H1 (cell line): ENCODE measurements around the gene OR52K2. TPM values are rescaled to one million over a fixed set of nuclear protein-coding genes. Genes with fewer than 3 reads are reported as not detected.

Source experiments
- CTCF ChIA-PET: fragments of 300-600 bp; sonication (Branson Sonifier 250); formaldehyde crosslinking; loops from one replicate; lab custom pipeline; 2021; ENCODE audit not compliant: partially characterized antibody; lab: Charles Lee
- POLR2A ChIA-PET: fragments of 300-600 bp; sonication (Branson Sonifier 250); formaldehyde crosslinking; loops from one replicate; lab custom pipeline; 2021; ENCODE audit warnings: inconsistent platforms; ENCODE audit not compliant: partially characterized antibody; lab: Charles Lee
- DNase-seq, 2 experiments: peaks; one replicate each; pipeline versions ENCODE4 v3.0.0 to v3.0.0-alpha.2; 2010 to 2022; ENCODE audit warnings: low spot score in 2 of 2, low read depth in 1 of 2, mixed read lengths in 1 of 2
- FAIRE-seq: peaks from 2 replicates; lab custom pipeline; 2011; peaks lifted over from hg19 to GRCh38; lab: Jason Lieb, UNC
- H2AFZ ChIP-seq: 2 replicates; pipeline ENCODE4 v1.8.1; 2012; ENCODE audit warnings: low read length, inconsistent platforms
- H2AK5ac ChIP-seq: 2 replicates; pipeline ENCODE4 v1.6.1; 2013; ENCODE audit warnings: low read depth, low read length
- H2BK120ac ChIP-seq: replicated peaks from 2 replicates; pipeline ENCODE3; 2013; ENCODE audit warnings: low read depth, low read length, inconsistent platforms
- H2BK12ac ChIP-seq: 2 replicates; pipeline ENCODE4 v1.6.1; 2013; ENCODE audit warnings: low read depth, low read length
- H2BK15ac ChIP-seq: 2 replicates; pipeline ENCODE4 v1.6.1; 2013; ENCODE audit warnings: low read length
- H2BK20ac ChIP-seq: 2 replicates; pipeline ENCODE4 v1.6.1; 2013; ENCODE audit warnings: low read length
- H2BK5ac ChIP-seq: 2 replicates; pipeline ENCODE4 v1.6.1; 2013; ENCODE audit warnings: low read depth, low read length
- H3K14ac ChIP-seq: 2 replicates; pipeline ENCODE4 v1.6.1; 2013; ENCODE audit warnings: inconsistent platforms; ENCODE audit not compliant: insufficient read length
- H3K18ac ChIP-seq: 2 replicates; pipeline ENCODE4 v1.6.1; 2013; ENCODE audit warnings: low read length; ENCODE audit errors: extremely low read depth
- H3K23ac ChIP-seq: 2 replicates; pipeline ENCODE4 v1.6.1; 2013; ENCODE audit warnings: inconsistent platforms; ENCODE audit not compliant: insufficient read length
- H3K23me2 ChIP-seq: 2 replicates; pipeline ENCODE4 v1.6.1; 2013; ENCODE audit warnings: low read depth, low read length
- H3K27ac ChIP-seq: 2 replicates; pipeline ENCODE4 v1.6.1; 2011; ENCODE audit warnings: low read depth, low read length, inconsistent platforms
- H3K27me3 ChIP-seq, 4 experiments: replicated peaks in 1 of 4; 1 replicate in 1 of 4; 2 replicates in 3 of 4; pipeline versions ENCODE4 v1.6.1 to v1.8.1; 2011 to 2013; ENCODE audit warnings: low read length in 3 of 4, mild to moderate bottlenecking in 3 of 4, inconsistent platforms in 2 of 4, mixed read lengths in 2 of 4, moderate library complexity in 1 of 4; ENCODE audit not compliant: control insufficient read depth in 3 of 4, insufficient read depth in 3 of 4; ENCODE audit errors: extremely low read depth in 1 of 4
- H3K36me3 ChIP-seq, 4 experiments: 2 replicates each; pipeline versions ENCODE4 v1.6.1 to v1.8.1; 2011 to 2013; ENCODE audit warnings: mild to moderate bottlenecking in 4 of 4, low read length in 3 of 4, moderate library complexity in 2 of 4, control low read depth in 1 of 4, inconsistent platforms in 1 of 4; ENCODE audit not compliant: insufficient read depth in 4 of 4, control insufficient read depth in 2 of 4
- H3K4ac ChIP-seq: replicated peaks from 2 replicates; pipeline ENCODE3; 2013; ENCODE audit warnings: low read length, low read depth, mixed read lengths, inconsistent platforms; ENCODE audit not compliant: insufficient read length
- H3K4me1 ChIP-seq, 4 experiments: replicated peaks in 1 of 4; 1 replicate in 1 of 4; 2 replicates in 3 of 4; pipeline versions ENCODE4 v1.6.1 to v1.8.1; 2011 to 2013; ENCODE audit warnings: low read length in 3 of 4, inconsistent platforms in 2 of 4, mixed read lengths in 1 of 4; ENCODE audit not compliant: insufficient read depth in 4 of 4, control insufficient read depth in 3 of 4
- H3K4me2 ChIP-seq, 2 experiments: 2 replicates each; pipeline versions ENCODE4 v1.6.1 to v1.8.1; 2011 to 2013; ENCODE audit warnings: low read depth in 2 of 2, low read length in 2 of 2, control low read depth in 1 of 2, inconsistent platforms in 1 of 2, mild to moderate bottlenecking in 1 of 2; ENCODE audit not compliant: insufficient read depth in 1 of 2
- H3K4me3 ChIP-seq, 4 experiments: fragments of 200-600, 300-600 bp in 1 of 4; sonication (generic), shearing (Covaris generic), sonication (Bioruptor Twin) in 1 of 4; 2 replicates each; pipeline versions ENCODE4 v1.5.1 to v1.8.1; 2011 to 2016; ENCODE audit warnings: low read length in 4 of 4, low read depth in 3 of 4, control low read depth in 2 of 4, inconsistent platforms in 2 of 4, mild to moderate bottlenecking in 2 of 4, mixed read lengths in 1 of 4, moderate library complexity in 1 of 4; ENCODE audit not compliant: insufficient read depth in 2 of 4; ENCODE audit errors: extremely low read depth in 1 of 4
- H3K56ac ChIP-seq: replicated peaks from 2 replicates; pipeline ENCODE3; 2013; ENCODE audit warnings: low read depth, mild to moderate bottlenecking, mixed read lengths, low read length, inconsistent platforms; ENCODE audit not compliant: insufficient read length
- H3K79me1 ChIP-seq: 2 replicates; pipeline ENCODE4 v1.6.1; 2013; ENCODE audit warnings: low read depth, low read length, control low read depth
- H3K79me2 ChIP-seq, 2 experiments: 2 replicates each; pipeline versions ENCODE4 v1.6.1 to v1.8.1; 2012 to 2013; ENCODE audit warnings: low read length in 2 of 2, mild to moderate bottlenecking in 2 of 2, inconsistent platforms in 1 of 2; ENCODE audit not compliant: insufficient read depth in 2 of 2, control insufficient read depth in 1 of 2
- H3K9ac ChIP-seq, 4 experiments: replicated peaks in 1 of 4; 1 replicate in 1 of 4; 2 replicates in 3 of 4; pipeline versions ENCODE4 v1.6.1 to v1.8.1; 2011 to 2013; ENCODE audit warnings: low read depth in 3 of 4, low read length in 3 of 4, control low read depth in 2 of 4, mild to moderate bottlenecking in 2 of 4, moderate library complexity in 2 of 4, inconsistent platforms in 1 of 4; ENCODE audit errors: extremely low read depth in 1 of 4
- H3K9me3 ChIP-seq, 2 experiments: 2 replicates each; pipeline versions ENCODE4 v1.6.1 to v1.8.1; 2012 to 2013; ENCODE audit warnings: mild to moderate bottlenecking in 2 of 2, moderate library complexity in 2 of 2, control low read depth in 1 of 2, inconsistent platforms in 1 of 2, low read depth in 1 of 2, low read length in 1 of 2, mixed read lengths in 1 of 2; ENCODE audit not compliant: insufficient read depth in 2 of 2
- H4K20me1 ChIP-seq, 2 experiments: replicated peaks in 1 of 2; 2 replicates each; pipeline versions ENCODE3 to v1.8.1; 2011 to 2013; ENCODE audit warnings: inconsistent platforms in 2 of 2, low read length in 2 of 2, mild to moderate bottlenecking in 1 of 2; ENCODE audit not compliant: insufficient read depth in 2 of 2, control insufficient read depth in 1 of 2
- H4K5ac ChIP-seq: 2 replicates; pipeline ENCODE4 v1.6.1; 2013; ENCODE audit warnings: low read length, low read depth, mixed read lengths, inconsistent platforms; ENCODE audit not compliant: insufficient read length
- H4K8ac ChIP-seq: 2 replicates; pipeline ENCODE4 v1.8.0; 2013; ENCODE audit warnings: mild to moderate bottlenecking, moderate library complexity, low read length, inconsistent platforms; ENCODE audit not compliant: insufficient read depth; ENCODE audit errors: extremely low read depth
- H4K91ac ChIP-seq: replicated peaks from 2 replicates; pipeline ENCODE3; 2013; ENCODE audit warnings: low read length, mixed read lengths, inconsistent platforms; ENCODE audit not compliant: insufficient read length
- BRCA1 ChIP-seq: IDR thresholded peaks from 2 replicates; pipeline ENCODE4 v1.6.1; 2012; ENCODE audit warnings: low read depth, low read length, improper control_type of control experiment
- CBX8 ChIP-seq: fragments of 300-800, 300-1000 bp; sonication (generic); IDR thresholded peaks from 2 replicates; pipeline ENCODE4 v1.7.1; 2016; ENCODE audit warnings: low read depth, low read length, borderline replicate concordance
- GTF2F1 ChIP-seq: IDR thresholded peaks from 2 replicates; pipeline ENCODE4 v1.6.1; 2012; ENCODE audit warnings: low read depth, low read length, improper control_type of control experiment, borderline replicate concordance
- JUN ChIP-seq: IDR thresholded peaks from 2 replicates; pipeline ENCODE4 v1.6.1; 2011; ENCODE audit warnings: low read depth, mild to moderate bottlenecking, improper control_type of control experiment, low read length
- KDM4A ChIP-seq: IDR thresholded peaks from one replicate; pipeline ENCODE4 v1.7.1; 2012; ENCODE audit warnings: low read depth, mild to moderate bottlenecking, moderate library complexity, low read length, inconsistent platforms; ENCODE audit not compliant: severe bottlenecking
- POLR2A ChIP-seq, 2 experiments: IDR thresholded peaks; 1 replicate in 1 of 2; 2 replicates in 1 of 2; pipeline ENCODE4 v1.6.1; 2011; ENCODE audit warnings: low read depth in 2 of 2, low read length in 2 of 2, mild to moderate bottlenecking in 2 of 2; ENCODE audit errors: control extremely low read depth in 1 of 2
- SP4 ChIP-seq: IDR thresholded peaks from 2 replicates; pipeline ENCODE4 v1.6.1; 2012; ENCODE audit warnings: low read length, inconsistent platforms
- TBP ChIP-seq: IDR thresholded peaks from 2 replicates; pipeline ENCODE4 v1.6.1; 2011; ENCODE audit warnings: low read depth, low read length, improper control_type of control experiment
- TCF12 ChIP-seq: IDR thresholded peaks from 2 replicates; pipeline ENCODE4 v1.6.1; 2011; ENCODE audit warnings: low read depth, mild to moderate bottlenecking, low read length
- YY1 ChIP-seq: IDR thresholded peaks from 2 replicates; pipeline ENCODE4 v1.6.1; 2011; ENCODE audit warnings: low read depth, mild to moderate bottlenecking, low read length
- ZNF274 ChIP-seq: IDR thresholded peaks from 2 replicates; pipeline ENCODE4 v1.7.0; 2012; ENCODE audit warnings: low read length, borderline replicate concordance; ENCODE audit errors: extremely low read depth
- WGBS, 2 experiments: shearing (Covaris generic) in 1 of 2; methylation state at CpG; one replicate each; pipeline versions ENCODE4 v1.1.6 to v1.1.7; 2013 to 2015; ENCODE audit warnings: low lambda C conversion rate in 2 of 2, mixed read lengths in 2 of 2, inconsistent platforms in 1 of 2, low coverage in 1 of 2, missing lambda C conversion rate in 1 of 2; ENCODE audit not compliant: insufficient replicate concordance in 2 of 2, insufficient coverage in 1 of 2, insufficient read length in 1 of 2; ENCODE audit errors: extremely low coverage in 1 of 2, missing lambda C conversion rate in 1 of 2; 5-methylcytosine and 5-hydroxymethylcytosine counted together
- polyA plus RNA-seq, 7 experiments: library from polyadenylated mRNA; depleted of rRNA in 3 of 7; stranded (reverse) in 5 of 7; unstranded in 2 of 7; fragments of >200 nt in 5 of 7; fragments of 200-250 nt in 2 of 7; gene quantifications; 1 replicate in 5 of 7; 2 replicates in 1 of 7; 4 replicates in 1 of 7; pipeline versions ENCODE4 v1.2.1 to v1.2.3, GENCODE V29; 2011 to 2013; ENCODE audit warnings: missing spikeins in 2 of 7, mixed read lengths in 2 of 7
- total RNA-seq: library from RNA; stranded (reverse); fragmentation: NEBNext Ultra II Directional; extraction: Animal tissue kit (Norgen Biotek cat#: 25700); gene quantifications from 2 replicates; pipeline ENCODE4 v1.2.1, GENCODE V29; 2021
- TF ChIP-seq, protein P1 (sequence below): IDR thresholded peaks from 2 replicates; pipeline ENCODE4 v1.6.1; 2011; ENCODE audit warnings: low read depth, mild to moderate bottlenecking, low read length; ENCODE audit not compliant: insufficient read depth
- TF ChIP-seq, protein P2 (sequence below): IDR thresholded peaks from 2 replicates; pipeline ENCODE4 v1.6.1; 2011; ENCODE audit warnings: low read length, improper control_type of control experiment

The OR52K2 gene
- total and polyA plus RNA-seq, 2 of the 8 experiments (the other 6 are each of a cell fraction or from before 2014, with no cell fraction given) = not detected

DNA sequence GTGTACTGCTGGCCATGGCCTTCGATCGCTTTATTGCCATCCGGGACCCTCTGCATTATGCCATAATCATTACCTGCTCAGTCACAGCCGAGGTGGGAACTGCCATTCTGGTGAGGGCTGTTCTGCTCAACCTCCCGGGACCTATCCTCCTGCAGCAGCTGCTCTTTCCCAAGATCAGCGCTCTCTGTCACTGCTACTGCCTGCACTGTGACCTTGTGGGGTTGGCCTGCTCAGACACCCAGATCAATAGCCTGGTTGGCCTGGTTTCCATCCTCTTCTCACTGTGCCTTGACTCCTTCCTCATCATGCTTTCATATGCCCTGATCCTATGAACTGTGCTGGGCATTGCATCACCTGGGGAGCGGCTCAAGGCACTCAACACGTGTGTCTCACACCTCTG, 30.7 kb upstream of the OR52K2 start:
- FAIRE-seq (no peak), DNase-seq (no peak)
- Histone ChIP-seq H4K20me1 (no peaks in the 10 kb centered on the region), H3K79me2 (no peaks in the 10 kb centered on the region), H2BK120ac (no peak overlapping the region), H3K4me1 (no peaks in the 10 kb centered on the region), H3K23me2 (no peaks in the 10 kb centered on the region), H3K36me3 (no peaks in the 10 kb centered on the region), H3K14ac (no peak overlapping the region), H2BK5ac (no peak overlapping the region), H2BK20ac (no peak overlapping the region), H2BK15ac (no peak overlapping the region), H4K8ac (no peak overlapping the region; the same call in 1 of the 2 replicates), H3K9ac (no peak overlapping the region), H3K4me3 (no peak overlapping the region), H3K4ac (no peak overlapping the region), H4K91ac (no peak overlapping the region), H2AFZ (no peak overlapping the region), H2AK5ac (no peak overlapping the region), H3K27me3 (no peaks in the 10 kb centered on the region), H4K5ac (no peak overlapping the region), H3K9me3 (0 out of 4 replicates have a peak, but pooled peaks cover 0 to under 1% of the 10 kb centered on the region in 2 experiments), H3K18ac (no peak overlapping the region), H3K27ac (no peak overlapping the region), H3K56ac (no peak overlapping the region), H3K79me1 (no peaks in the 10 kb centered on the region), H3K23ac (no peak overlapping the region), H3K4me2 (no peak overlapping the region), H2BK12ac (no peak overlapping the region)
- CTCF ChIA-PET = interaction anchor here (1.2 kb wide), 1 partner anchor 121 kb away, joined by 3 read pairs; no protein-coding TSS in a partner anchor
- 80% methylated on average over 8 of the region's 8 CpGs; no CpG with 5 or more reads in 1 of the 2 experiments for WGBS, 2 experiments
- TF ChIP-seq, protein P1, sequence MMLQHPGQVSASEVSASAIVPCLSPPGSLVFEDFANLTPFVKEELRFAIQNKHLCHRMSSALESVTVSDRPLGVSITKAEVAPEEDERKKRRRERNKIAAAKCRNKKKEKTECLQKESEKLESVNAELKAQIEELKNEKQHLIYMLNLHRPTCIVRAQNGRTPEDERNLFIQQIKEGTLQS = no peak
- TF ChIP-seq POLR2A (IDR thresholded peaks at IDR 0.05; ENCODE audit: control extremely low read depth in 1 of 2, low read depth in 2 of 2, low read length in 2 of 2) = no peak
- no peak for TF ChIP-seq JUN
- no peak for TF ChIP-seq CBX8
- TF ChIP-seq YY1 = no peak
- TF ChIP-seq, protein P2, sequence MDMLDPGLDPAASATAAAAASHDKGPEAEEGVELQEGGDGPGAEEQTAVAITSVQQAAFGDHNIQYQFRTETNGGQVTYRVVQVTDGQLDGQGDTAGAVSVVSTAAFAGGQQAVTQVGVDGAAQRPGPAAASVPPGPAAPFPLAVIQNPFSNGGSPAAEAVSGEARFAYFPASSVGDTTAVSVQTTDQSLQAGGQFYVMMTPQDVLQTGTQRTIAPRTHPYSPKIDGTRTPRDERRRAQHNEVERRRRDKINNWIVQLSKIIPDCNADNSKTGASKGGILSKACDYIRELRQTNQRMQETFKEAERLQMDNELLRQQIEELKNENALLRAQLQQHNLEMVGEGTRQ = no peak
- no peak for TF ChIP-seq KDM4A
- TF ChIP-seq ZNF274 = no peak
- no peak for TF ChIP-seq GTF2F1
- TF ChIP-seq BRCA1 = no peak
- no peak for TF ChIP-seq TBP
- TF ChIP-seq SP4 = no peak
- no peak for TF ChIP-seq TCF12
- POLR2A ChIA-PET = no interaction called here
